Gastroesophageal sphincter (tissue), 4 donors: Measurements from ENCODE around the gene VPS39. TPM values are rescaled to one million over a fixed set of nuclear protein-coding genes. Genes with fewer than 3 reads are reported as not detected.
"Not testable (repeated sequence)": the region's sequence is repeated elsewhere in the genome, so short reads cannot be mapped to it uniquely, and the experiment has no call there.

Experiments
- ATAC-seq: fragments of 150-250 bp; one replicate; pipeline ENCODE4 v1.9.1; 2016; ENCODE audit warnings: mild to moderate bottlenecking, moderate library complexity
- H3K27ac ChIP-seq, 4 donors: fragments of 200-600 bp; sonication (generic) in 3 of 4; 1 replicate in 3 of 4; 2 replicates in 1 of 4; pipeline ENCODE4 v1.5.1; 2016 to 2019
- H3K27me3 ChIP-seq: fragments of 200-600 bp; sonication (generic); one replicate; pipeline ENCODE4 v1.5.1; 2019
- H3K36me3 ChIP-seq, 2 donors: fragments of 200-600 bp; sonication (generic); one replicate each; pipeline ENCODE4 v1.5.1; 2019; ENCODE audit warnings: control low read depth in 1 of 2
- H3K4me1 ChIP-seq, 3 donors: fragments of 200-600 bp; sonication (generic); 1 replicate in 2 of 3; 2 replicates in 1 of 3; pipeline ENCODE4 v1.5.1; 2016 to 2019; ENCODE audit warnings: control low read depth in 2 of 3
- H3K4me3 ChIP-seq, 2 donors: fragments of 200-600 bp; sonication (generic); one replicate each; pipeline ENCODE4 v1.5.1; 2019; ENCODE audit warnings: mild to moderate bottlenecking in 1 of 2, moderate library complexity in 1 of 2
- H3K9me3 ChIP-seq, 3 donors: fragments of 200-600 bp; sonication (generic); one replicate each; pipeline ENCODE4 v1.5.1; 2017 to 2019; ENCODE audit warnings: control low read depth in 2 of 3
- EP300 ChIP-seq: sonication (generic); formaldehyde crosslinking; IDR thresholded peaks from one replicate; pipeline ENCODE4 v1.6.1; 2017; ENCODE audit warnings: antibody characterized with exemption, mild to moderate bottlenecking
- POLR2A ChIP-seq, 2 donors: fragments of 450-650 bp; IDR thresholded peaks; one replicate each; pipeline ENCODE4 v1.6.1; 2017; ENCODE audit warnings: antibody characterized with exemption in 2 of 2, mild to moderate bottlenecking in 2 of 2, moderate library complexity in 1 of 2
- POLR2AphosphoS5 ChIP-seq: sonication (generic); formaldehyde crosslinking; IDR thresholded peaks from one replicate; pipeline ENCODE4 v1.6.1; 2017; ENCODE audit warnings: antibody characterized with exemption
- WGBS, 2 donors: methylation state at CpG; one replicate each; pipeline ENCODE4 v1.1.5; 2018; ENCODE audit warnings: low coverage in 1 of 2; 5-methylcytosine and 5-hydroxymethylcytosine counted together
- total RNA-seq, 4 donors: library from RNA; depleted of rRNA; stranded (reverse); fragments of >200 nt; gene quantifications; one replicate each; pipeline ENCODE4 v1.1.0, GENCODE V29; 2016
- TF ChIP-seq, protein P1 (sequence below), 4 experiments: fragments of 200-600 bp in 2 of 4; fragments of 450-650 bp in 2 of 4; sonication (generic) in 1 of 4; IDR thresholded peaks; one replicate each; pipeline ENCODE4 v1.5.1; 2017 to 2019; ENCODE audit warnings: antibody characterized with exemption in 4 of 4, mild to moderate bottlenecking in 2 of 4, moderate library complexity in 2 of 4

VPS39 gene
- total RNA-seq, 4 donors from 2014 or later = 53.5 to 104 (median 76.6) TPM

DNA sequence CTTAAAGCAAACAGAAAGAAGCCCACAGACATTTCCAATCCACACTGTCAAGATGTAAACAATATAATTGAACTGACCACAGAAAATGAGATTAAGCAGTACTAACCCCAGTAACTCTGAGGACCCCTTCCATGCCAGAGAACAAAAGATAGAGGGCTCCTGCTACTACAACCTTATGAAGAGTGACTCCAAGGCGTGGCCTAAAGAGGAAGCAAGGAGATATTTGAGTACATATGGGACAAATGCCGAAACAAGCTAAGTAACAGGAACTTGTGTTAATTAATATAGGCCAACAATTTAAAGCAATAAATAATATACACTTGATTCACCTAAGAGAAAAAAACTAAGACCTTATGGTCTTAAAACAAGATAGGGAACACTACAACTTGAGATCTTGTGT is 25.0 kb upstream of the VPS39 start:
- H3K36me3 ChIP-seq = peaks cover 0 to 99% of the 10 kb centered on the region in 2 donors
- no peaks in the 10 kb centered on the region for H3K27me3 ChIP-seq
- no peak overlapping the region for H3K4me3 ChIP-seq
- no peaks in the 10 kb centered on the region for H3K9me3 ChIP-seq
- no peak for ATAC-seq
- 84 to 92% methylated on average over 2 of the region's 2 CpGs for WGBS, 2 donors
- TF ChIP-seq POLR2A (IDR thresholded peaks at IDR 0.05) = no peak
- TF ChIP-seq, protein P1, sequence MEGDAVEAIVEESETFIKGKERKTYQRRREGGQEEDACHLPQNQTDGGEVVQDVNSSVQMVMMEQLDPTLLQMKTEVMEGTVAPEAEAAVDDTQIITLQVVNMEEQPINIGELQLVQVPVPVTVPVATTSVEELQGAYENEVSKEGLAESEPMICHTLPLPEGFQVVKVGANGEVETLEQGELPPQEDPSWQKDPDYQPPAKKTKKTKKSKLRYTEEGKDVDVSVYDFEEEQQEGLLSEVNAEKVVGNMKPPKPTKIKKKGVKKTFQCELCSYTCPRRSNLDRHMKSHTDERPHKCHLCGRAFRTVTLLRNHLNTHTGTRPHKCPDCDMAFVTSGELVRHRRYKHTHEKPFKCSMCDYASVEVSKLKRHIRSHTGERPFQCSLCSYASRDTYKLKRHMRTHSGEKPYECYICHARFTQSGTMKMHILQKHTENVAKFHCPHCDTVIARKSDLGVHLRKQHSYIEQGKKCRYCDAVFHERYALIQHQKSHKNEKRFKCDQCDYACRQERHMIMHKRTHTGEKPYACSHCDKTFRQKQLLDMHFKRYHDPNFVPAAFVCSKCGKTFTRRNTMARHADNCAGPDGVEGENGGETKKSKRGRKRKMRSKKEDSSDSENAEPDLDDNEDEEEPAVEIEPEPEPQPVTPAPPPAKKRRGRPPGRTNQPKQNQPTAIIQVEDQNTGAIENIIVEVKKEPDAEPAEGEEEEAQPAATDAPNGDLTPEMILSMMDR (IDR thresholded peaks at IDR 0.05) = no peak
- no peak for TF ChIP-seq POLR2AphosphoS5
- TF ChIP-seq EP300 = no peak
- no peaks in the 10 kb centered on the region for H3K4me1 ChIP-seq
- no peak overlapping the region for H3K27ac ChIP-seq

DNA sequence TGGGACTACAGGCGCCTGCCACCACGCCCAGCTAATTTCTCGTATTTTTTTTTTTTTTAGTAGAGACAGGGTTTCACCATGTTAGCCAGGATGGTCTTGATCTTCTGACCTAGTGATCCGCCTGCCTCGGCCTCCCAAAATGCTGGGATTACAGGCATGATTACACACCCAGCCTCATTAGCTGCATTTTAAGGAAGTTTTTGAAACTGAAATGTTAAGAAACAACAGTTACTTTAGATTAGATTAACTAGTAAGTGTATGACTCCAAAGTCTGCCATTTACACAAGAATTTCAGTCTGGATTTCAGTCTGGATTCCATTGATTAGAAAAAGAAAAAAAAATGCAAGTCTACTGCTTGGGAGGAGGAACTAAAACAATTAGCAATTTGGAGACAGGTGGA is 24.5 kb upstream of the VPS39 start:
- Histone ChIP-seq H3K9me3 (no peaks in the 10 kb centered on the region), H3K27me3 (no peaks in the 10 kb centered on the region), H3K4me3 (no peak overlapping the region), H3K4me1 (no peaks in the 10 kb centered on the region), H3K27ac (no peak overlapping the region), H3K36me3 (peaks cover 0 to 99% of the 10 kb centered on the region in 2 donors)
- 72 to 78% methylated on average over 4 to 5 of the region's 5 CpGs for WGBS, 2 donors
- no peak for ATAC-seq
- TF ChIP-seq EP300 = no peak
- no peak for TF ChIP-seq POLR2AphosphoS5
- TF ChIP-seq POLR2A (IDR thresholded peaks at IDR 0.05) = no peak
- TF ChIP-seq, protein P1 (IDR thresholded peaks at IDR 0.05) = no peak

DNA sequence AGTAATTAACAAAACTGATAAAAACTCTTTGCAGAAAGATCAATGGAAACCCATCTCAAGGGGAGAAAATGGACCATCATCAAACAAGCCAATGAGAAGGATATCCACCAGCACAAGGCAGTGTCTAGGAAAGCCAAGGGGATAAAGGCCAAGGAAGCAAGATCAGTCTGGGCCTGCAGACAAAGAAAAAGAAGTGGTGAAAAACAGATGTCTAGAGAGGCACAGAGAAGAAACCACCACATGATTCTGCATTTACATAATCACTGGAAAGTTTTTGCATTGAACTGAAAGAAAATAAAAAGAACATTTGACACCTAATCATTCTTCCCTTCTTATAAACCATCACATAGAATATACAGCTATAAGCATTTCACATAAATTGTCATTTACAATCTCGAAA is 23.0 kb upstream of the VPS39 start:
- 76 to 81% methylated on average over 1 of the region's 1 CpG for WGBS, 2 donors
- TF ChIP-seq POLR2AphosphoS5 (no peak), EP300 (no peak), POLR2A (IDR thresholded peaks at IDR 0.05) (no peak)
- TF ChIP-seq, protein P1 (IDR thresholded peaks at IDR 0.05) = no peak
- no peaks in the 10 kb centered on the region for H3K27me3 ChIP-seq
- no peaks in the 10 kb centered on the region for H3K4me1 ChIP-seq
- no peak overlapping the region for H3K4me3 ChIP-seq
- H3K27ac ChIP-seq = no peak overlapping the region
- H3K9me3 ChIP-seq = no peaks in the 10 kb centered on the region
- H3K36me3 ChIP-seq = peaks cover 0 to 99% of the 10 kb centered on the region in 2 donors
- no peak for ATAC-seq

DNA sequence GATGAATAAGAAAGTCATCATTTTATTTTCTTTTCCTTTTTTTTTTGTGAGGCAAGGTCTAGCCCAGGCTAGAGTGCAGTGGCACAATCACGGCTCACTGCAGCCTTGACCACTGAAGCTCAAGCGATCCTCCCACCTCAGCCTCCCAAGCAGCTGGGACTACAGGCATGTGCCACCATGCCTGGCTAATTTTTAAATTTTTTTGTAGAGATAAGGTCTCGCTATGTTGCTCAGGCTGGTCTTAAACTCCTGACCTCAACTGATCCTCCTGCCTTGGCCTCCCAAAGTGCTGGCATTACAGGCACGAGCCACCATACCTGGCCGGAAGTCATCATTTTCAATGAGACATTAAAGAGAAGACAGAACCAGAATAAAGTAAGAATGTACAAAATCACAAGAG is 20.9 kb upstream of the VPS39 start:
- not testable (repeated sequence) for H3K4me1 ChIP-seq, H3K27ac ChIP-seq, H3K4me3 ChIP-seq, ATAC-seq, H3K27me3 ChIP-seq, H3K9me3 ChIP-seq
- WGBS, 2 donors = 95 to 100% methylated on average over 2 to 4 of the region's 5 CpGs
- H3K36me3 ChIP-seq = peaks cover 0 to 99% of the 10 kb centered on the region in 2 donors

DNA sequence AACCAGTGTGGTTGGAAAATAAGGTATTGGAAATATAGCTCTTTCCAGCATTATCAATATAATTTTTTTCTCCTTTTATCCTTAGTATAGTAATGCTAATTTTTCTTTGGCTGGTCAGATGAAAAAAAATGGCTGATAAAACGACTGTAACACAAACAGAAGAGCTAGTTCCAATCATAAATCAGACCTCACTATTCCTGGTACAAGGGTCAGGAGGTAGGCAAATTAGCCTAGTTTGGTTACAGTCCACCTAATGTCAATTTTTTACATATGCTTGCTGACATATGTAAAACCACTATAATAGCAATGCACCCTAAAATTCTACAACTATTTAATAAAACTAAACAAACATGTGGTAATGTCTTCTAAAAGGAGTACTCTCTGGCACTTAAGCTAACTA is 19.9 kb upstream of the VPS39 start:
- Histone ChIP-seq H3K9me3 (no peaks in the 10 kb centered on the region), H3K27me3 (no peaks in the 10 kb centered on the region), H3K36me3 (peaks cover 0 to 100% of the 10 kb centered on the region in 2 donors), H3K4me3 (no peak overlapping the region), H3K4me1 (no peaks in the 10 kb centered on the region), H3K27ac (no peak overlapping the region)
- no peak for TF ChIP-seq POLR2A (IDR thresholded peaks at IDR 0.05)
- TF ChIP-seq EP300 = no peak
- TF ChIP-seq, protein P1 (IDR thresholded peaks at IDR 0.05) = no peak
- TF ChIP-seq POLR2AphosphoS5 = no peak
- ATAC-seq = no peak
- WGBS, 2 donors = 48% methylated on average over 1 of the region's 1 CpG; no CpG with 5 or more reads in 1 of the 2 donors
